Measurements from ENCODE around the gene NOL12.

Gene NOL12

DNA sequence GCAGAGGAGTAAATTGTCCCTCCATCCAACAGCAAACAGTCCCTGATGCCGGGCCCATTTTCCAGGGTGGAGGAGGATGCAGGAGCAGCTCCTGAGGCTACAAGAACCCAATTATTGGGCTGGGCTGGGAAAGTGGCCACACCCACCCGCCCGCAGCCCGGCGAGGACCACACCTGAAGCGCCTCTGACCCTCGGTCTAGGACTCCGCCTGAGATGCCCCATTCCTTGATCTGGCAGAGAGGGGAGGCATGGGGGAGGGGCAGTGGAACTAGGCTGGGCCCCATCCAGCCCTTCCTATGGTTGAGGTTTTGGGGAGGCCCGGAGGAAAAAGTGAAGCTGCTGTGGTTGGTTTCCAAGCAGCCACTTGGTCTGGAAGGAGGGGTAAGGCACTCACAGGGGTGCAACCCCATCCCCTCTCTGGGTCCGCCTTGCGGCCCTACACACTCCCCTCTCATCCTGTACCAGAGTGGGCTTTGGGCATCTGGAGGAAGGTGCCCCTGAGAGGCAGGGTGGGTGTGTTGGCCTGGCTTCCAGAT lies 13.2 kb upstream of the NOL12 start:
- Histone ChIP-seq H3K4me1 (ENCODE audit: control insufficient read depth in 2 of 2, insufficient read depth in 2 of 2, low read length in 2 of 2) (peaks cover 37 to 38% of the 10 kb centered on the region in 2 donors), H3K9ac (ENCODE audit: low read depth in 1 of 2, low read length in 2 of 2) (peak overlapping the region in 1 of 2 donors; percentile 5), H3K27me3 (ENCODE audit: control insufficient read depth in 2 of 2, insufficient read depth in 2 of 2, low read length in 2 of 2) (no peaks in the 10 kb centered on the region)

DNA sequence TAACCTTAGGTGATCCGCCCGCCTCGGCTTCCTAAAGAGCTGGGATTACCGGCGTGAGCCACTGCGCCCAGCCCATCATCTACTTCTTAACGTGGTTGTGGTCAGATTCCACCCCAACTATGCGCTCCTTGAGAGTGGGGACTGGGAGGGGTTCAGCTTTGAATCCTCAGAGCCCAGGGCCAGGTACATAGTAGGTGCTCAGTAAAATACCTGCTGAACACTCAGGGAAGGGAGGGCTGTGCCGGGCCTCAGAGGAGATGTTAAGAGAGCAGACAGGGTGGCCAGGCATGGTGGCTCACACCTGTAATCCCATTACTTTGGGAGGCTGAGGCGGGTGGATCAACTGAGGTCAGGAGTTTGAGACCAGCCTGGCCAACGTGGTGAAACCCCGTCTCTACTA lies 11.9 kb upstream of the NOL12 start:
- peaks cover 0 to 3% of the 10 kb centered on the region in 2 donors for H3K36me3 ChIP-seq (ENCODE audit: control insufficient read depth in 2 of 2, insufficient read depth in 2 of 2, low read length in 2 of 2)
- H3K4me3 ChIP-seq (ENCODE audit: low read length in 2 of 2) = no peak overlapping the region
- H3K9me3 ChIP-seq (ENCODE audit: control insufficient read depth in 2 of 2, low read length in 2 of 2) = no peaks in the 10 kb centered on the region
- H3K27me3 ChIP-seq (ENCODE audit: control insufficient read depth in 2 of 2, insufficient read depth in 2 of 2, low read length in 2 of 2) = no peaks in the 10 kb centered on the region
- H3K27ac ChIP-seq (ENCODE audit: low read depth in 2 of 2, low read length in 2 of 2) = peak overlapping the region; percentile 68 to 96
- no peak overlapping the region for H3K9ac ChIP-seq (ENCODE audit: low read depth in 1 of 2, low read length in 2 of 2)
- H3K4me1 ChIP-seq (ENCODE audit: control insufficient read depth in 2 of 2, insufficient read depth in 2 of 2, low read length in 2 of 2) = peaks cover 37 to 42% of the 10 kb centered on the region in 2 donors

More for the DNA sequence above, 13.2 kb upstream of the NOL12 start:
- H3K4me3 ChIP-seq (ENCODE audit: low read length in 2 of 2) = no peak overlapping the region
- H3K27ac ChIP-seq (ENCODE audit: low read depth in 2 of 2, low read length in 2 of 2) = peak overlapping the region in 1 of 2 donors; percentile 38
- no peaks in the 10 kb centered on the region for H3K9me3 ChIP-seq (ENCODE audit: control insufficient read depth in 2 of 2, low read length in 2 of 2)
- no peaks in the 10 kb centered on the region for H3K36me3 ChIP-seq (ENCODE audit: control insufficient read depth in 2 of 2, insufficient read depth in 2 of 2, low read length in 2 of 2)

DNA sequence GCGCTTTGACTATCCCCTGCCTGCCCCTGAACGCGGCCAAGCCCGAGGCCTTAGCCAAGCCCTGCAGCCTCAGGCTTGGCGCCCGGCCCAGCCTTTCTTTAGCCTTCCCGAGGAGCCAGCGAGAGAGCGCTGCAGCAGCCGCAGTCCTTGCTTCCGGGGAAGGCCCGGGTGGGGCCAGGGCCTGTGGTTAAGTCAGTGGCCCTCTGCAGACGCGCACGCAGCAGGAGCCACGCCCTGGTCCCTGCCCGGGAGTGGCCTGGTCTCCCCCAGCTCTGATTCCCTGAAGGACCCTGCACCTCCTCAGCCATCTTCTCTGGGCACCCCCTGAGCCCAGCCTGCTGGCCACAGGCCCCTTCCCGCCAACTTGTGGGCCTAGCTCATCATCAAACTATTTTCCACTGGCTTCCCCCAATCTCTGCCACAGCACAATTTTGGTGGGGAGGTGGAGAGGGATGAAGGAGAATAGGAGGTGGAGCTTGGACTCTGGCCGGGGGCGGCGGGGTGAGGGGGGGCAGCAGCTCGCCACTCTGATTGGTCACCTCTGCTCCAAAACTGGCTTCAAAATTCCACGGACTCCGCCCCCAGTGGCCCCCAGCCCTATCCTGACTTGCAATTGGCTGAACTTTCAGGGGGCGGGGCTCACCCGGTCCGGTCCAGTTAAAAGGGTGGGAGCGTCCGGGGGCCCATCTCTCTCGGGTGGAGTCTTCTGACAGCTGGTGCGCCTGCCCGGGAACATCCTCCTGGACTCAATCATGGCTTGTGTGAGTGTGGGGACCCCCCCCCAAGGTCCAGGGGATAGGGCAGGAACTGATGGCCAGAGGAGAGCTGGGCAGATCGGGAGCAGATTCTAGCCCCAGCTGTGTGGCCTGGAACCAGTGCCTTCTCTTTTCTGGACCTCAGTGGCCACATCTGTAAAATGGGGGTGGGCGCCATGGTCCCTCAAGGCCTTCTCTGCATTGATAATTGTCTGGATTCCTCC lies 10.9 kb upstream of the NOL12 start, which contains the start of gene LGALS1:
Gene LGALS1 (plus strand): TSS at position 686 of the 979 bp plus-strand sequence. CDS start 67 bp downstream, at position 753.
- Histone ChIP-seq H3K4me3 (ENCODE audit: low read length in 2 of 2) (peak within 1 kb of the TSS; percentile 60 to 81), H3K27me3 (ENCODE audit: control insufficient read depth in 2 of 2, insufficient read depth in 2 of 2, low read length in 2 of 2) (no peaks in the 10 kb centered on the region), H3K9ac (ENCODE audit: low read depth in 1 of 2, low read length in 2 of 2) (peak within 1 kb of the TSS; percentile 73 to 78), H3K36me3 (ENCODE audit: control insufficient read depth in 2 of 2, insufficient read depth in 2 of 2, low read length in 2 of 2) (peaks cover 0 to 3% of the 10 kb centered on the region in 2 donors), H3K4me1 (ENCODE audit: control insufficient read depth in 2 of 2, insufficient read depth in 2 of 2, low read length in 2 of 2) (peaks cover 37 to 42% of the 10 kb centered on the region in 2 donors), H3K27ac (ENCODE audit: low read depth in 2 of 2, low read length in 2 of 2) (peak within 1 kb of the TSS; percentile 93 to 96), H3K9me3 (ENCODE audit: control insufficient read depth in 2 of 2, low read length in 2 of 2) (no peaks in the 10 kb centered on the region)

DNA sequence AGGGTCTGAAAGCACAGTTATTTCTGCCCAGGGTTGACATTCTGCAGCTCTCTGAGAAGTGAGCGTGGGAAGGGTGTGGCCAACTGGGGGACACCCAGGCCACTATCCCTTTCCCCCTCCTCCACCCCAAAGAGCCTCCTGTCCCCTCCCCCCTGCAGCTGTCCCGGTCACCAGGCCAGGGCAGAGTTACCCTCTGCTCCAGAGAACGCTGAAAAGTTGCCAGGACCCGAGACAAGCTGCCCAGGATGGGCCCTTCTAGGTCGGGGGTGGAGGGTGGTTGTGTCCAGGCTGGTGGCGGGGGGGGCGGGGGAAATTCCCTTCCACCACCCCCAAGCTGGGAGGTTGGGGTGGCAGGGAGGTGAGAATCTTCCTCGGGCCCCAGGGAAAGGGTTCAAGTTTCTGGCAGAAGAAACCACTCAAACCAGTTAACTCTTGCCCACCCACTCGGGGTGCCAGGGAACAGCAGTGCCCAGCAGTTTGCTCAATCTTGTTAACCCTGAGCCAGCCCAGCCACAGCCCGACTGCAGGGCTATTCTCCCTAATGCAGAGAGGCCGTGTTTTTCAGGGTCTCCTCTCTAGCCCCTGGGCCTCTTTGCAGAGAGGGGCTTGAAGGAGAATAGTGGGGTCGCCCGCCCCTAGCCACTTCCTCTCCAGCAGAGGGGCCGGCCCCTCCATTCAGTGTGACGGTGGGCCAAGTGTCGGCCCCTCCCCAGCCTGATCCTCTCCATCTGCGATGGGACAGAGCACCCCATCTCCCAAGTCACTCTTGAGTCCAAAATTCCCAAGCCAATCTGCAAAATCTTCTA lies 10.0 kb upstream of the NOL12 start:
- peak overlapping the region; percentile 73 to 78 for H3K9ac ChIP-seq (ENCODE audit: low read depth in 1 of 2, low read length in 2 of 2)
- peak overlapping the region; percentile 93 to 96 for H3K27ac ChIP-seq (ENCODE audit: low read depth in 2 of 2, low read length in 2 of 2)
- H3K4me1 ChIP-seq (ENCODE audit: control insufficient read depth in 2 of 2, insufficient read depth in 2 of 2, low read length in 2 of 2) = peaks cover 39 to 45% of the 10 kb centered on the region in 2 donors
- no peaks in the 10 kb centered on the region for H3K9me3 ChIP-seq (ENCODE audit: control insufficient read depth in 2 of 2, low read length in 2 of 2)
- H3K36me3 ChIP-seq (ENCODE audit: control insufficient read depth in 2 of 2, insufficient read depth in 2 of 2, low read length in 2 of 2) = peaks cover 0 to 3% of the 10 kb centered on the region in 2 donors
- H3K27me3 ChIP-seq (ENCODE audit: control insufficient read depth in 2 of 2, insufficient read depth in 2 of 2, low read length in 2 of 2) = no peaks in the 10 kb centered on the region
- peak overlapping the region; percentile 60 to 81 for H3K4me3 ChIP-seq (ENCODE audit: low read length in 2 of 2)

DNA sequence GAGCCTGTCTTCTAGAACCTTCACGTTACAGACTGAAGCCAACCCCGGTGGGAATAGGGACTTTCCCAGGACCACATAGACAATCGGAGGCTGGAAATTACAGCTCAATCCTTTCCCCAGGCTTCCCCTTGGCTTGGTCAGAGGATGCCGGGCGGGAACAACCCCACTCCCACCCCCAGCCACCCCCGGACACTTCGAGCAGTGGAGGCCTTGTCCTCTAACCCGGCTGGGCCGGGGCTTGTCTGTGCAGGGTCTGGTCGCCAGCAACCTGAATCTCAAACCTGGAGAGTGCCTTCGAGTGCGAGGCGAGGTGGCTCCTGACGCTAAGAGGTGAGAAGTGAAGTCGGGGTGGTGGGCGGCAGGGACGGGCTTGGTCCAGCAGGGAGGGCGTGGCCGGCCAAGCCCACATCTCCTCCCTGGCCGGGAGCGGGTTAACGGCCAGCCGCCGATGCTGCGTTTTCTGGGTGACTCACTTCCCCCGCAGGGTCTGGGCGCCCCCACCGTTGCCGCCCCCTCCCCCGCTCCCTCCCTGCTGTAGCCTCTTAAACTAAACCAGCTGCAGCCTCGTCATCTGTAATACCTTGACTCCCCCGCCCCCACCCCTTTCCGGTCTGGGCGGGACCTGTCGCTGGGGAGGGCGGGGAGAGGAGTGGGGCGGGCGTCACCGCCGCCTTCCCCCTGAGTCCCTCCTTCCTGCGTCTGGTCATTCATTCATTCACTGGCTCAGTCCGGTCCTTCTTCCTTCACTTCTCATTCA lies 9.2 kb upstream of the NOL12 start:
- H3K9me3 ChIP-seq (ENCODE audit: control insufficient read depth in 2 of 2, low read length in 2 of 2) = no peaks in the 10 kb centered on the region
- peak overlapping the region; percentile 73 to 78 for H3K9ac ChIP-seq (ENCODE audit: low read depth in 1 of 2, low read length in 2 of 2)
- H3K4me1 ChIP-seq (ENCODE audit: control insufficient read depth in 2 of 2, insufficient read depth in 2 of 2, low read length in 2 of 2) = peaks cover 45 to 53% of the 10 kb centered on the region in 2 donors
- no peaks in the 10 kb centered on the region for H3K27me3 ChIP-seq (ENCODE audit: control insufficient read depth in 2 of 2, insufficient read depth in 2 of 2, low read length in 2 of 2)
- H3K27ac ChIP-seq (ENCODE audit: low read depth in 2 of 2, low read length in 2 of 2) = peak overlapping the region; percentile 93 to 96
- H3K36me3 ChIP-seq (ENCODE audit: control insufficient read depth in 2 of 2, insufficient read depth in 2 of 2, low read length in 2 of 2) = peaks cover 0 to 3% of the 10 kb centered on the region in 2 donors
- H3K4me3 ChIP-seq (ENCODE audit: low read length in 2 of 2) = peak overlapping the region; percentile 60 to 81

DNA sequence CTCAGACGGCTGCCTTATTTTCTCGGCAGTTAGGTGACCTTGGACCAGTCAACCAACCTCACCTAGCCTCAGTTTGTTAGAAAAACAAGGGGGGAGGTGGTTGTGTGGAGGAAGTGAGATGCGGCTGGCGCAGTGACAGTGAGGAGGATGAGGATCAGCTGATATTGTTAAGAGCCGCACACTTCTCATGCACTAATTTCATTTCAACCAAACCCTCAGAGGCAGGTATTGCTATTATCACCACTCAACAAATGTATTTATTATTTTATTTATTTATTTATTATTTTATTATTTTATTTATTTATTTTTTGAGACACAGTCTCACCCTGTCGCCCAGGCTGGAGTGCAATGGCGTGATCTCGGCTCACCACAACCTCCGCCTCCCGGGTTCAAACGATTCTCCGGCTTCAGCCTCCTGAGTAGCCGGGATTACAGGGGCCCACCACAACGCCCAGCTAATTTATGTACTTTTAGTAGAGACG lies 8.6 kb upstream of the NOL12 start:
- H3K4me3 ChIP-seq (ENCODE audit: low read length in 2 of 2) = peak overlapping the region; percentile 60 to 71
- H3K27ac ChIP-seq (ENCODE audit: low read depth in 2 of 2, low read length in 2 of 2) = peak overlapping the region; percentile 93 to 96
- H3K9ac ChIP-seq (ENCODE audit: low read depth in 1 of 2, low read length in 2 of 2) = peak overlapping the region; percentile 54 to 73
- H3K36me3 ChIP-seq (ENCODE audit: control insufficient read depth in 2 of 2, insufficient read depth in 2 of 2, low read length in 2 of 2) = peaks cover 0 to 3% of the 10 kb centered on the region in 2 donors
- no peaks in the 10 kb centered on the region for H3K27me3 ChIP-seq (ENCODE audit: control insufficient read depth in 2 of 2, insufficient read depth in 2 of 2, low read length in 2 of 2)
- peaks cover 40 to 53% of the 10 kb centered on the region in 2 donors for H3K4me1 ChIP-seq (ENCODE audit: control insufficient read depth in 2 of 2, insufficient read depth in 2 of 2, low read length in 2 of 2)
- no peaks in the 10 kb centered on the region for H3K9me3 ChIP-seq (ENCODE audit: control insufficient read depth in 2 of 2, low read length in 2 of 2)

DNA sequence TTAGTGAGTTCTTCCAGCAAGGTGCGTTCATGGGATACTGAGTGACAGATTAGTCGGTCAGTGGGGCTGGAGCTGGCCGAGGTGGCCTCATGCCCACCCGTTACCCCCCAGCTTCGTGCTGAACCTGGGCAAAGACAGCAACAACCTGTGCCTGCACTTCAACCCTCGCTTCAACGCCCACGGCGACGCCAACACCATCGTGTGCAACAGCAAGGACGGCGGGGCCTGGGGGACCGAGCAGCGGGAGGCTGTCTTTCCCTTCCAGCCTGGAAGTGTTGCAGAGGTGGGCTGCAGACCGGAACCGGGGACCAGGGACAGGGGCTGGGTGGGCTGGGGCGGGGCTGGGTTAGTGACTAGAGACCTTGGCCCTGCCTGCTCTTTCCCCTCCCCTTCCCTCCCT lies 7.8 kb upstream of the NOL12 start:
- Histone ChIP-seq H3K36me3 (ENCODE audit: control insufficient read depth in 2 of 2, insufficient read depth in 2 of 2, low read length in 2 of 2) (peaks cover 0 to 3% of the 10 kb centered on the region in 2 donors), H3K9me3 (ENCODE audit: control insufficient read depth in 2 of 2, low read length in 2 of 2) (no peaks in the 10 kb centered on the region), H3K4me1 (ENCODE audit: control insufficient read depth in 2 of 2, insufficient read depth in 2 of 2, low read length in 2 of 2) (peaks cover 34 to 47% of the 10 kb centered on the region in 2 donors), H3K27ac (ENCODE audit: low read depth in 2 of 2, low read length in 2 of 2) (peak overlapping the region in 1 of 2 donors; percentile 16), H3K27me3 (ENCODE audit: control insufficient read depth in 2 of 2, insufficient read depth in 2 of 2, low read length in 2 of 2) (no peaks in the 10 kb centered on the region), H3K4me3 (ENCODE audit: low read length in 2 of 2) (no peak overlapping the region), H3K9ac (ENCODE audit: low read depth in 1 of 2, low read length in 2 of 2) (peak overlapping the region in 1 of 2 donors; percentile 14)

DNA sequence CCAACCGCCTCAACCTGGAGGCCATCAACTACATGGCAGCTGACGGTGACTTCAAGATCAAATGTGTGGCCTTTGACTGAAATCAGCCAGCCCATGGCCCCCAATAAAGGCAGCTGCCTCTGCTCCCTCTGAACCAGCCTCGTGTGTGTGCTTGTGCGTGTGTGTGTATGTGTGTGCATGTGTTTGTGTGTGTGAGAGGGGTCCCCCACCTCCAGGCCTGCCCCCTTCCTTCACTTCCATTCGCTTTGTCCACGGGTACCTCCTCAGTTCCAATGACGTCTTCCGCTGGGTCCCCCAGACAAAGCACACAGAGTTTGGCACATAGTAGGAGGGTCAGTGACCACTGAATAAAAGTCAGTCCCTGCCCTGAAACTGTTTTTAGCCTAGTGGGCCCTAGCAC lies 6.5 kb upstream of the NOL12 start:
- Histone ChIP-seq H3K36me3 (ENCODE audit: control insufficient read depth in 2 of 2, insufficient read depth in 2 of 2, low read length in 2 of 2) (peaks cover 0 to 3% of the 10 kb centered on the region in 2 donors), H3K9me3 (ENCODE audit: control insufficient read depth in 2 of 2, low read length in 2 of 2) (no peaks in the 10 kb centered on the region), H3K4me3 (ENCODE audit: low read length in 2 of 2) (no peak overlapping the region), H3K9ac (ENCODE audit: low read depth in 1 of 2, low read length in 2 of 2) (no peak overlapping the region), H3K27me3 (ENCODE audit: control insufficient read depth in 2 of 2, insufficient read depth in 2 of 2, low read length in 2 of 2) (no peaks in the 10 kb centered on the region), H3K27ac (ENCODE audit: low read depth in 2 of 2, low read length in 2 of 2) (no peak overlapping the region), H3K4me1 (ENCODE audit: control insufficient read depth in 2 of 2, insufficient read depth in 2 of 2, low read length in 2 of 2) (peaks cover 30 to 44% of the 10 kb centered on the region in 2 donors)

DNA sequence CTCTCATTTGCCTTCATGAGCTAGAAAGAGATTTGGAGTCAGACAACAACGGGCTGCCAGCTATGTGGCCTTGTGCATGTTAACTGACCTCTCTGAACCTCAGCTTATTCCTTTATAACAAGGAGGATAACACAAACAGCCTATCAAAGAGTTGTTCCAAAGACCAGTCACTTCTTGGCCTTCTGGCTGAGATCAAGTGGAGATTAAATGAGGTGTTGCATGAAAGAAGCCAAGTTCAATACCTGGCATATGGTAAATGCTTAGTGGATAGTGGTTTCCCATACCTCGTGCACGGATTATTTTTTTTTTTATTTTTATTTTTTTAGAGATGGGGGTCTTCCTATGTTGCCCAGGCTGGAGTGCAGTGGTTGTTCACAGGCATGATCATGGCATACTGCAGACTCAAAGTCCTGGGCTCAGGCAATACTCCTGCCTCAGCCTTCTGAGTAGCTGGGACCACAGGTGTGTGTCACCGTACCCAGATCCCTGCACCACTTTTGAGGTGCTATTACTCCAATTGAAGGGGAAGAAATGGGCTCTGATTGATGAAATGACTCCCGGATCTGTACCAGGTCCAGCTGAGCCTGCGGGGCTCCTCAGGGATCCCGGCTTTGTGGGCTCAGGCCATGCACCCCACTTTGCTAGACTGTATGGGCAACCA lies 5.8 kb upstream of the NOL12 start:
- Histone ChIP-seq H3K9ac (ENCODE audit: low read depth in 1 of 2, low read length in 2 of 2) (no peak overlapping the region), H3K9me3 (ENCODE audit: control insufficient read depth in 2 of 2, low read length in 2 of 2) (no peaks in the 10 kb centered on the region), H3K4me1 (ENCODE audit: control insufficient read depth in 2 of 2, insufficient read depth in 2 of 2, low read length in 2 of 2) (peaks cover 26 to 43% of the 10 kb centered on the region in 2 donors), H3K27me3 (ENCODE audit: control insufficient read depth in 2 of 2, insufficient read depth in 2 of 2, low read length in 2 of 2) (no peaks in the 10 kb centered on the region), H3K4me3 (ENCODE audit: low read length in 2 of 2) (no peak overlapping the region), H3K27ac (ENCODE audit: low read depth in 2 of 2, low read length in 2 of 2) (no peak overlapping the region), H3K36me3 (ENCODE audit: control insufficient read depth in 2 of 2, insufficient read depth in 2 of 2, low read length in 2 of 2) (peaks cover 0 to 3% of the 10 kb centered on the region in 2 donors)

Data from mucosa of rectum (tissue), 2 donors.